Dedifferentiated amniotic fluid mesenchymal stem cell (primary cell): ENCODE results near the gene C2CD4B.
A peak's percentile ranks its signal among the peaks of the same experiment; 100 is the strongest.

Experiments
- DNase-seq: peaks from one replicate; pipeline ENCODE4 v3.0.0-alpha.2; 2016; ENCODE audit errors: extremely low spot score

The C2CD4B gene

GRCh38 chr15:62147551-62147950, 17.5 kb downstream of the C2CD4B start:
- no peak for DNase-seq

GRCh38 chr15:62147149-62147548, 17.9 kb downstream of the C2CD4B start:
- DNase-seq: no peak

GRCh38 chr15:62145015-62145735, 19.9 kb downstream of the C2CD4B start:
- DNase-seq: no peak

GRCh38 chr15:62142736-62143135, 22.3 kb downstream of the C2CD4B start:
- DNase-seq: no peak

GRCh38 chr15:62141643-62142588, 23.2 kb downstream of the C2CD4B start:
- DNase-seq: no peak

GRCh38 chr15:62141200-62141599, 23.9 kb downstream of the C2CD4B start:
- DNase-seq: no peak

- peak; percentile 62 for DNase-seq
Observed at GRCh38 chr15:62138124-62138523, 27.0 kb downstream of the C2CD4B start.

- DNase-seq: peak; percentile 13
Observed at GRCh38 chr15:62136911-62137865, 27.9 kb downstream of the C2CD4B start.

- DNase-seq: peak; percentile 16
Observed at GRCh38 chr15:62135532-62136134, 29.5 kb downstream of the C2CD4B start.

- DNase-seq: no peak
Observed at GRCh38 chr15:62133141-62133540, 31.9 kb downstream of the C2CD4B start.

- no peak for DNase-seq
Observed at GRCh38 chr15:62128916-62129315, 36.2 kb downstream of the C2CD4B start.

- no peak for DNase-seq
Observed at GRCh38 chr15:62126364-62126763, 38.7 kb downstream of the C2CD4B start.

GRCh38 chr15:62125773-62126172, 39.3 kb downstream of the C2CD4B start:
- no peak for DNase-seq

GRCh38 chr15:62124973-62125303, 40.1 kb downstream of the C2CD4B start:
- DNase-seq: no peak

- DNase-seq: no peak
Observed at GRCh38 chr15:62124176-62124972, 40.7 kb downstream of the C2CD4B start.

- DNase-seq: no peak
Observed at GRCh38 chr15:62122249-62122648, 42.8 kb downstream of the C2CD4B start.

GRCh38 chr15:62121273-62122015, 43.6 kb downstream of the C2CD4B start:
- no peak for DNase-seq

GRCh38 chr15:62120776-62121175, 44.3 kb downstream of the C2CD4B start:
- no peak for DNase-seq

GRCh38 chr15:62119874-62120273, 45.2 kb downstream of the C2CD4B start:
- no peak for DNase-seq
